ENCODE data around the gene ANO8.
"Not testable (repeated sequence)": the region's sequence is repeated elsewhere in the genome, so short reads cannot be mapped to it uniquely, and the experiment has no call there.

The ANO8 gene

DNA sequence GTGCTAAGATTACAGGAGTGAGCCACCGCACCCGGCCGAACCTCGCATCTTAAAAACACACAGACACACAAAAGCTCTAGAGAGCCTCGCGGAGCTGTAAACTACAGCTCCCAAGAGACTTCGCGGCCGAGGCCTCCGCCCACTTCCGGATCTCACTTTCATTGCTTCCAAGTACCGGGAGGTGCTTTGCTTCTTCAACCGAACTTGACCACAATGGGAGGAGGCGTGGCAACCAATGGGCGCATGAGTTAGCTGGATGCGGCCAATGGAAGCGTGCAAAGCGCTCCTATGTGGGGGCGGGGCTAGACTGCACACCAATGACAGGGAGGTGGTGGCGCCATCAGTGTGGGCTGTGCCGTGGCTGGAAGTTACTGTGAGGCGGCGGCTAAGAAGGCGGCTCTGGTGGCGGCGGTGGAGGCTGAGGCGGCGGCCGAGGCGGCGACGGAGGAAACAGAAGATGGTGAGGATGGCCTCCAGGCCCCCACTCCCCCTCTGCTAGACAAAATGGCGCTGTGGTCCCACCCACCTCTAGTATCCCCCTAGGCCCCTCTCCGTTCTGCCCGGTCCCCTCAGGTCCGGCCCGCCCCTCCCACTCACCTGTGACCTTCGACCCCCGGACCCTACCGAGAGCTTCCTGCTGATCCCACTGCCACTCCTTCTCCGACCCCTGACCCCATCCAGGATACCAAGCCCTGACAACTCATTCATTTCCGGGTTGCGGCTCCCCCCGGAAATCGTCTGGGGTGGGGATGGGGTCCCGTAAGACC, 25.3 kb downstream of the ANO8 start, which contains the start of gene DDA1:
TSS of gene DDA1 (plus strand) at position 366 of the 767 bp plus-strand sequence. CDS start at position 458, 92 bp downstream.
- peak; percentile 97 for DNase-seq

DNA sequence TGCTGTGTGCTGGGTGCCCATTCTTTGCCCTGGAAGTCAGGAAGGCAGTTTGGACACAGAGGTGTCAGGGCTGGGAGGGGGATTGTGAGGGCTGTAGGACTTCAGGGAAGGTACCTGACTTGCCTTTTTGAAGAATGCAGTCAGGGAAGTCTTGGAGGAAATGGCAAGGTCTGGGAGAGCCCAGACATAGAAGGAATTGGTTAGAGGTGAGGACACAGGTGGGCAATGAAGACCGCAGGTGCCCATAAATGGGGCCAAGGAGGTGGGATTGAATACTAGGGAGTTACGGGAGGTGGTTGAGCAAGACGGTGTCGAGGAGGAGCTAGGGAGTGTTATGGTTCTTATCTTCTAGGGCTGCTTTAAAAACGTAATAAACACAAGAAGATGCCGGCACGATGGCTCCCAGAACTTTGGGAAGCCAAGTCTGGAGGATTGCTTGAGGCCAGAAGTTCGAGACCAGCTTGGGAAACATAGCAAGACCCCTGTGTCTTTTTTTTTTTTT, 26.7 kb downstream of the ANO8 start:
- no peak for DNase-seq

DNA sequence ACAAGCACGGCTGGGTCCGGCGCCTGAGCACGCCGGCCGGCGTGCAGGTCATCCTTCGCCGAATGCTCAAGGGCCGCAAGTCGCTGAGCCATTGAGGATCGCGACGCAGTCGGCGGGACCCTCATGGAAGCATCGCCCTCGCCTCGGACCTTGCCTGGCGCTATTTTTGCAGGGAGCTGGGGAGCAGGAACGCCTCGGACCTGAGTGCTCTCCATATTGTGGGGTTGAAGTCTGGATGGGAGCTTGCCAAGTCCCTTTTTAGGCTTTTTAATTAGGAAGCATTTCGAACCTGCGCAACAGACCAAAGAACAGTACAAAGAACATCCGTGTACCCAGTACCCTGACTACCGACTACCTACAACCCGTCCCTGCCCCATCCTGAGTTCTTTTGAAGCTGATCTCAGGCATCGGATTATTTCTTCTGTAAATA, 28.4 kb downstream of the ANO8 start:
- DNase-seq, result no peak

DNA sequence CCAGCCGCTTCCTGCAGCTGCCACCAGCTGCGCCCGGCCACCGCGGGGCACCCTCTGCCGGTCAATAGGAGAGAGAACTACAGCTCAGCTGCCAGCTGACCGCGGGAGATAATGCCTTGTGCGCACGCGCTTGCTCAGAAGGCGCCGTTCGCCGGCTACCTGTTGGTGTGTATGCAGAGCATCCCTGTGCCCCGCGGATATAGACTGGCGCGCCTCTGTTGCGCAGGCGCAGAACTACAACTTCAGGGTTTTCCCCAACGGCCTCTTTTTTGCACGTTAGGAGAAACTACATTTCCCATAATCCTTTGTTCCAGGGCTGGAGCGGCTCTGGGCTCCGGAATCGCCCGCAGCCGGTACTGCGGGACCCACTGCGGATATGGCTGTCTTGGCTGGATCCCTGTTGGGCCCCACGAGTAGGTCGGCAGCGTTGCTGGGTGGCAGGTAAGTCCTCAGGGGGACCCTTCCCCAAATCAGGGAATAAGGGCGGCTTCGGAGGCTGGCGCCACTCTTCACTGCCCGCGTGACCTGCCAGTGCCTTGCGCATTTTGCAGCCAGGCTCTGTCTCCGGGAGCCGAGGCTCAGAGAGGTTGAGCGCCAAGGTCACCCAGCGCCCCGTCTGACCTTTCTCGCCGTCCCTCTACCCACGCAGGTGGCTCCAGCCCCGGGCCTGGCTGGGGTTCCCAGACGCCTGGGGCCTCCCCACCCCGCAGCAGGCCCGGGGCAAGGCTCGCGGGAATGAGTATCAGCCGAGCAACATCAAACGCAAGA, 29.0 kb downstream of the ANO8 start, which contains the start of gene MRPL34:
TSS of gene MRPL34 (plus strand) at position 356 of the 768 bp plus-strand sequence. CDS start at position 377, 21 bp downstream.
- DNase-seq, result peak; percentile 98

DNA sequence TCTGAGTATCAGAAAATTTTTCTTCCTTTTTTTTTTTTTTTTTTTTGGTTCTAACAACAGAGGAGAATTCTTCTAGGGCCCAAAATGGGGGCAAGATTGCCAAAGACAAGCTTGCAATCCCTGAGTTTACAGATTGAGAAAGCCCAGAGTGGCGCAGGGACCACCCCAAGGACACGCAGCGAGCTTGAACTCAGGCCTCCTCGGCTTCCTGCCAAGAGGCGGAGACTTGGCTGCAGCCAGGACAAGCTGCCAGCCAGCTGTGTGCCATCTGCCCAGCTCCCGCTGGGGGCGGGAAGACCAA, 29.5 kb downstream of the ANO8 start:
- no peak for DNase-seq

DNA sequence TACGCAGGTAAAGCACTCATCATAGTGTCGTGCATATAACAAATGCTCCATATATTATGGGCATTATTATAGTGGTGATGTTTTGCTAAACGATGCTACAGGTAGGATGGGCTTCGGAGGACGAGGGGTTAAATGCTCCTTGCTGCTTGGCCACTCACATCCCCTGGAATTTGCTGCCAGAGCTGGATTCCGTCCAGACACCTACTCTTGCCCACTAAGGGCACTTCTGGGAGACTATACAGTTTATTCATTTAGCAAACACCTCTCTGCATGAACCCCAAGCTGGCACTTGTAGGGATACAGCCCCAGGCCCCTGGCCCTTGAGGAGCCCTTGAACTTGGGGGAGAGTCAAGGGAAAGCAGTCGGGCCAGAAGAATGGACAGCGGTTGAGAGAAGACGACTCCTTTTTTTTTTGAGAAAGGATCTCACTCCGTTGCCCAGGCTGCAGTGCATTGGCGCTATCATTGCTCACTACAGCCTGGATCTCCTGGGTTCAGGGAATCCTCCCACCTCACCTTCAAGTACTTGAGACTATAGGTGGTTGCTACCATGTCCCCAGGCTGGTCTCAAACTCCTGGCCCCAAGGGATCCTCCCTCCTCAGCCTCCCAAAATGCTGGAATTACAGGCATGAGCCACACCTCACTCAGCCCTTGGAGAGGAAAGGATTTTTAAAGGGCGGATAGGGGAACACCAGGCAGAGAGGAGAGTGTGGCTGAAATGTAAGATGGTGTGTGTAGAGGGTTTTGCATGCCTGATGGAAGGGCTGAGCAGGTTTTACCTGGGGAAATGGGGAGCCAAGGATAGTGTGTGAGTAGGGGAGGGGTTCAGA, 30.1 kb downstream of the ANO8 start:
- no peak for DNase-seq

DNA sequence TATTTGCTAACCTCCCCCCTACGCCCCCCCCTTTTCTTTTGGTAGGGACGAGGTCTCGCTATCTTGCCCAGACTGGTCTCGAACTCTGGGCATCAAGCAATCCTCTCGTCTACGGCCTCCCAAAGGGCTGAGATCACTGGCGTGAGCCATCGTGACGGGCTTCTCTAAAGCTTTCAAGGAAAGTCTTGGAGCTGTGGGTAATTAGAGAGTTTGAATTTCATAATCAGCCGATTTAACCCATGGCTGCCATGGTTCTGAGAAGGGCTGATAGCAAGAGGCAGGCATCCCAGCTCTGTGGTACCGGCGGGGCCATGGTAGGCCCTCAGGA, 30.8 kb downstream of the ANO8 start:
- no peak for DNase-seq

DNA sequence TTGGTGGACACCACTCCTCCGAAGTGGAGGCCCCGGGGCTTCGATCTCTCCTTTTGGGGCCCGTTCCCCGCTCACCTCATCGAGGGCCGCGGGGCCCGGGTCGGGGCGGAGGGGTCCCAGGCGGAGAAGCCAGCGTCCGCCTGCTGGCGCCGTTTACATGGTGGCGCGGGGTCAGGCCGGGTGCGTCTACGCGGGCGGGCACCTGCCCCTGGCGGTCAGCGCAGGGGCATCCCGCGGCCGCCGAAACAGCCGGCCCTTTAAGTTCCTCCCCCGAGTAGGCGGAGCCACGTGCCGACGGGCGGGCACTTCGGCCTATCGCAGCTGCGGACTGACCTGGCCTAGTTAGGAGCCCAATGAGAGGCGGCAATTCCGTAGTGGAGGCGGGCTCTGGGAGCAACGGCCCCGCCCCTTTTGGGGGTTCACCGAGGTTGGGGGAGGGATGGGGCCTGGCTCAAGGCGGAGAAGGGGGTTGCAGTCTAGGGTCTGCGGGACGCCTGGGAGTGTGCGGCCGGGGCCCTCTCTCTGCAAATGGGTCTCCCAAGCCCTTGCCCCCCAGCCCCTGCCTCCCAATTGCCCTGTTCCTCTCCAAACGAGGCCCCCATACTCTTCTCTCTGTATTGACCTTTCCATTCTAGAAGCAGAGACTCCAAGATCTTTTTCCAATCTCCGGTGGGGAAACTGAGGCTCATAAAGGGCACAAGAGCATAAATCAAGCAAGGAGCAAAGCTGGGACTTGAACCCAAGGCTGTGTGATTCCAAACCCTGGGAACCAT, 31.3 kb downstream of the ANO8 start, which contains the start of gene ABHD8:
TSS of gene ABHD8 (minus strand) at position 259 of the 773 bp plus-strand sequence. CDS start 1,809 bp downstream, outside the sequence.
- peak; percentile 94 for DNase-seq

DNA sequence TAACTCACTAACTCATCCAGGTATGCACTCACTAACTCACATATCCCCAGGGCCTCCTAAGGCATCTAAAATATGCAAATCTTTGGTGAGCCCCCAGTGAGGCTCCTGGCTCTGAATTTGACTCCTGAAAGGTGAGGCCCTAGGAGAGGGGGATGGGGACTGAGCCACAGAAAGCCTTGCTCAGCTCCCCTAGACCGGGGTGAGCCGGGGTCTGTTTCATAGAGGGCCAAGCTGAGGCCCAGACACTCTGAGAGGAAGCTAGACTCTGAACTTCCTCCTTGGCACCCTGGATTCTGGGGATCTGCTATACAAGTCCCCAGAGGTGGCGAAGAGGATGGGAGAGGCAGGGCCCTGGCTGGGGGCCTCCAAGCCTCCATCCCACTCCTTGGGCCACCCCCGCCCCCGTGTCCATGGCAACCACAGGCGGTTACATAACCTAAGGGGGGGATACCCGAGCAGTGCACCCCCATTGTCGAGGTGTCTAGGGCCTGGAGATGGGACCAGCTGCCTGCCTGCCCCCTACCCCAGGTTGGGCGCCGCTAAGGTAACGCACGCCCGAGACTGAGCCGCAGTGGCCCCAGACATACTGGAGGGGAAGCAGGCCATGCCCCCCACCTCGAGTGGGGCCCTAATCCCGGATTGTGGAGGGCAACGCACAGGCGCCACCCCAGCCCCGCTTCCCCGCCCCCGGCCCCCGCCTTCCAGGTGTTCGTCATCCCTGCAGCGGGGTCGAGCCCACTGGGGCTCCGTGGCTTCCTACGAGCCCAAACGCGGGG, 32.1 kb downstream of the ANO8 start:
- no peak for DNase-seq

DNA sequence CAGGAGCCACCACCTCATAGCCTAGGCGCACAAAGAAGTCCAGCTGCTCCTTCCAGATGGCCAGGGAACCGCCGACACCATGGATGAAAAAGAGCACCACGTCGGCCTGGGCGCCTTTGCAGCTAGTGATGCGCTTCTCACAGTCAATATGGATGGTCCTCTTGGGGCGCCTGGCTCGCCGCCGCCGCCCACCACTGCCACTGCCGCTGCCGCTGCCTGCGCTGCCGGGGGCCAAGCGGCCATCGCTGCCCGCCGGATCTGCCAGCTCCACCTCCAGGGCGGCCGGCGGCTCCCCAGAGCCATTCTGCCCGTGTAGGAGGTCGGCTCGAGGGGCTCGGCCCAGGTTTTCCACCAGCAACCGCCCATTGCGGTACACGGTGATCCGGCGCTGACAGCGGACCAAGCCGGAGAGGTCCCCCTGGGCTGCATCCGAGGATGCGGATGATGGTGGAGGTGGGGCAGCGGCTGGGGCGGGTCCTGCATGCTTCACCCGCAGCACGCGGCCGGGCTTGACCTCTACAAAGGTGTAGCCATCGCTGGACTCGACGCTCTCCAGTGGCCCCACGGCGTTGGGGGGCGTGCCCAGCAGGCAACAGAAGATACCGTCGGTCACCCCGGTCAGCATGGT, 33.5 kb downstream of the ANO8 start:
- DNase-seq, result no peak

DNA sequence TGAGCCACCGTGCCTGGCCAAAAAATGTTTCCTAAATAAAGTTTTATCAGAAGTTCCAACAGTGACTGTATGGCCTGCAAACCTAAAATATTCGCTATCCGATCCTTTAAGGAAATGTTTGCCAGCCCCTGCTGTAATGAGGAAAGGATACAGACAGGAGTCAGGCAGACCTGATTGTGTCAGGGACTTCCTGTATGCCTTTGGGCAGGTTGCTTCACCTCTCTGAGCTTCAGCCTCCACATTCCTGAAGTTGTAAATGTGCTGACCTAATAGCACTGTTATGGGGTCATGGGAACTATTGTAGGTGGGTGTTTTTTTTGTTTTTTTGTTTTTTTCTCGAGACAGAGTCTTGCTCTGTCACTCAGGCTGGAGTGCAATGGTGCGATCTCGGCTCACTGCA, 37.7 kb downstream of the ANO8 start:
- DNase-seq, result no peak

DNA sequence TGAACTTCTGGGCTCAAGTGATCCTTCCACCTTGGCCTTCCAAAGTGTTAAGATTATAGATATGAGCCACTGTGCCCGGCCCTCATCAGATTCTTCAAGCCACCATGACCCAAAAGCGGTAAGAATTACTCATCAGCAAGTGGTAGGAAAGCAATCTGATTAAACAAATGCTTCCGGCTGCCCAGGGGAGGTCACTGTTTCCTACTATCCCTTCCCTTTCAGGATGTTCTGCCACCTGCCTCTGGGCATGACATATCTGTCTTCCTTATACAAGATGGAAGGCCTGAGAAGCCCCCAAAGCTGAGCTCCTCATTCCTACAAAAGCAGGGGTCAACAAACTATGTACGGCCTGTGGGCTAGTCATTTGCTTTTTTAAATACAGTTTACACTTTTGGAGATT, 38.4 kb downstream of the ANO8 start:
- DNase-seq, result no peak

DNA sequence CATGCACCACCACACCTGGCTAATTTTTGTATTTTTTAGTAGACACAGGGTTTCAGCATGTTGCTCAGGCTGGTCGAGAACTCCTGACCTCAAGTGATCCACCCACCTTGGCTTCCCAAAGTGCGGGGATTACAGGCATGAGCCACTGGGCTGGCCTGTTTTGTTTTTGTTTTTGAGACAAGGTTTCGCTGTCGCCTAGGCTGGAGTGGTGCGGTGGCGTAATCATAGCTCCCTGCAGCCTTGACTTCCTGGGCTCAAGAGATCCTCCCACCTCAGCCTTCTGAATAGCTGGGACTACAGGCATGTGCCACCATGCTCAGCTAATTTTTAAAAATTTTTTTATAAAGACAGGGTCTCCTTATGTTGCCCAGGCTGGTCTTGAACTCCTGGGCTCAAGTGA, 39.1 kb downstream of the ANO8 start:
- DNase-seq, result not testable (repeated sequence)

DNA sequence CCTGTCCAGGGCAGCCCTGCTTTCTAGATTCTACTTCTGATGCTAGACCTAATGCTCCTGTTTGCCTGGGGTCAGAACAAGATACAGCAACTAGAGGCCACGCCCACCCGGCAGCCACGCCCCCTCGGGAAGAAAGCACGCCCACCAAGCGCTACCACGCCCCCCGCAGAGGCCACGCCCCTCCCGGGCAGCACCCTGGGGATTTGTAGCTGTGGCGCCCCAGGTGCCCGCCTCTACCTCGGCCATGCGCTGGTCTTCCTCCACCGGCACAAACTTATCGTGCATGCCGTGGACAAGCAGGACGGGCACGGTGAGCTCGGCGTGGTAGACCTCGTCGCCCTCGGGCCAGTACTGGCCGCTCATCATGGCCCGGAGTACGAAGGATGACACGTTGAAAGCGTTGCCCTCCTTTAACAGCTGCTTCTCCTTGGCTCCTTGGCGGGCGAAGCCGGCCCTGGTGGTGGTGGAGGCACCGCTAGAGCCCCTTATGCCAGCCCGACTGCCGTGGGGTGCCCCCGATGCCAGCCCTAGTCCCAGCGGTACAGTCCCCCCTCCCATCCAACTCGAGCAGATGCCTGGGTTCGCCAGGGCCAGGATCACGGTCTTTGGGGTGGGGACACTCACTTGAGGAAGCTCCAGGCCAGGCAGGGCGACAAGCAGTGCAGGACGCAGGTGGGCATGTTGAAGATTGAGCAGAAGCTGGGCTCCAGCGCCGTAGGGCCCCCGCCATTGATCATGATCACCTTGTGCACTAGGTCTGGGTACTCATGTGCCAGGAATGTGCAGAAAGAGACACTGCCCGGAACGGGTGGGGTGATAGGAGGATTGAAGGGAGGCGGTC, 40.4 kb downstream of the ANO8 start:
- no peak for DNase-seq

DNA sequence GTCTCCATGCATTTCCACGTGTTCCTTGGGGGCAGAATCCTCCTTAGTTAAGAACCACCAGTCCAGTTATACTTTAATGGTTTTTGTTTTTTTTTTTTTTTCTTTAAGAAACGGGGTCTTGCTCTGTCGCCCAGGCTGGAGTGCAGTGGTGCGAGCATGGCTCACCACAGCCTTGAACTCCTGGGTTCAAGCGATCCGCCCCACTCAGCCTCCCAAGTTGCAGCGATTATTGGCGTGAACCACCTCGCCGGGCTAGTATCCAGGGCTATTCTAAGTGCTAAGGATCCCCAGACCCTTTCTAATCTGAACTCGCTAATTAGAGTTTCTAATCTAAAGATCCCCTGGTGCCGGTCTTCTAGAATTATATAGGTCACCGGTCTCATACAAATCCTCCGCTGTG, 41.0 kb downstream of the ANO8 start:
- no peak for DNase-seq

DNA sequence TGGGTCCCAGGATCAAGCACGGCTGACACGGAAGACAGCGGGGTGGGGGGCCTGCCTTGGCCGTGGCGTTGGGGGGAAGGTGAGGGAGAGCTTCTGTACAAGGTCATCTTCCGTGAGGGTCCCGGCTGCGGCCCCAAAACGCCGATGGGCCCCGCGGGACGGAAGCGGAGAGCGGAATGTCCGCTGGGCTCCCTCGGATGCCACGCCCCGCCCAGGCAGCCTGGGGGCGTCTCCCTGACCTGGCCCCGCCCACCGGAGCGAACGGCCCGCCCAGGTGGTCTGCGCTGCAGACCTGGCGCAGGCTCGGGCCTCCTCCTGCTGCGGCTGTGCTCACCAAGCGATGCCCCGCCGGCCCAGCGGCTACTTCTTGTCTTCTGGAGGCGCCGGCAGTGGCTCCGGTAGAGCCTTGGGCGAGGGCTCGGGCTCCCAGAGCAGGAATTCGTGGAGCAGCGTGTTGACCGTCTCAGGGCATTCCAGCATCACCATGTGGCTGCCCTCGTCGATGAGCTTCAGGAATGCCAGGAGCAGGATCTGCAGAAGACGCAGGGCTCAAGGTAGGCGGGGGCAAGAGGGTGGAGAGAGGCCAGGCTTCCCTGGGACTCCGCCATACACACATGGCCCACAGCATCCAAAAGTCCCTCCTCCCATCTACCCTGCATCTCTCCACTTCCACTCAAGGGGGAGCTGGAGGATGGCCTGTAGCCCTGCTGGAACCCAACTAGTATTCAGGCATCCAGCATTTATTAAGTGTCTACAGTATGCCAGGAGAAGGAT, 42.2 kb downstream of the ANO8 start:
- DNase-seq, result peak; percentile 58

DNA sequence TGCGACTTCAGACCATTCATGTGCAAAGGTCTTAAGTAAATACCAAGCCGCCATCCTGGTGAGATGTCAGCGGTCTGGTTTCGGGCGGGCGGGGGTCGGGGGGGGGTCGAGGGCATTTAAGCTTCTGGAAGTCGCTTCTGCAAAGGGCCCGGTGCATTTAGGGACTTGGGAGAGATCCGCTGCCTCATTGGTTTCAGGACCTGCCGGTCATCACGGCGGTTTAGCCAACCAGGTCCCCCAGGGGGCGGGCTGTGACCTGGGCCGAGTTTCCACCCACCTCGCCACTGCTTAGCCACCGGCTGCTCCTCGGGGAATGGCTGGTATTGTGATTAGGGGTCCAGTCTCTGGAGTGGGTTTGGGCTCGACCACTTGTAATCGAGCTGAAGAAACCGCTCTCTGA, 45.2 kb downstream of the ANO8 start:
- no peak for DNase-seq

DNA sequence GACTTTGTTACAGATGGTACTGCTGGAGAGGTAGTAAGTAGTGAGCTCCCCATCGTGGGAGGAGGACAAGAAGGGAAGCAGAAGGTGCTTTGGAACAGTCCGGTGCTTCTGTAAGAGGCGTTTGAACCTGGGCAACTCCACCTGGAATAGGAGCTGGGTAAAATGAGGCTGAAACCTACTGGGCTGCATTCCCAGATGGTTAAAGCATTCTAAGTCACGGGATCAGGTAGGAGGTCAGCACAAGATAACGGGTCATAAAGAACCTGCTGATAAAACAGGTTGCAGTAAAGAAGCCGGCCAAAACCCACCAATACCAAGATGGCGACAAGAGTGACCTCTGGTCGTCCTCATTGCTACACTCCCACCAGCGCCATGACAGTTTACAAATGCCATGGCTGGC, 47.9 kb downstream of the ANO8 start:
- DNase-seq, result no peak

DNA sequence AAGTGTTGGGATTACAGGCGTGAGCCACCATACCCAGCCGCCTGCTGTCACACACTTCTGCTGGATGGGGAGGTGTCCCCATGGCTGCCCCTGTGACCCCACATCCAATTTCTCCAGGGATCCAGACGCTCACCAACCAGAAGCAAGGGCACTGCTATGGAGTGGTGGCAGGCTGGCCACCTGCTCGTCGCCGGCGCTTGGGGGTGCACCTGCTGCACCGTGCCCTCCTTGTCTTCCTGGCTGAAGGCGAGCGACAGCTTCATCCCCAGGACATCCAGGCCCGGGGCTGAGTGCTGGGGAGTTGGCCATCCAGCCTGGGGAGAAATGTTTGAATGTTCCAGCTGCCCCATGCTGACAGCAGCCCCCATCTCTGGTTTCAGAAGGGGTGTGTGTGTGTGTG, 48.4 kb downstream of the ANO8 start:
- DNase-seq, result no peak

Data from T1000 (cell line).